HL-60 (cell line): ENCODE results near the gene PLEKHD1.

ENCODE experiments used
- GABPA ChIP-seq: IDR thresholded peaks from 2 replicates; pipeline ENCODE4 v1.6.1; 2012; ENCODE audit warnings: low read depth
- SPI1 ChIP-seq: IDR thresholded peaks from 2 replicates; pipeline ENCODE4 v1.6.1; 2012; ENCODE audit warnings: low read depth, mild to moderate bottlenecking, borderline replicate concordance
- TF ChIP-seq, protein P1 (sequence below): IDR thresholded peaks from one replicate; pipeline ENCODE4 v1.5.1; 2011; ENCODE audit warnings: low read length, control low read depth, inconsistent platforms; ENCODE audit not compliant: insufficient read depth

DNA sequence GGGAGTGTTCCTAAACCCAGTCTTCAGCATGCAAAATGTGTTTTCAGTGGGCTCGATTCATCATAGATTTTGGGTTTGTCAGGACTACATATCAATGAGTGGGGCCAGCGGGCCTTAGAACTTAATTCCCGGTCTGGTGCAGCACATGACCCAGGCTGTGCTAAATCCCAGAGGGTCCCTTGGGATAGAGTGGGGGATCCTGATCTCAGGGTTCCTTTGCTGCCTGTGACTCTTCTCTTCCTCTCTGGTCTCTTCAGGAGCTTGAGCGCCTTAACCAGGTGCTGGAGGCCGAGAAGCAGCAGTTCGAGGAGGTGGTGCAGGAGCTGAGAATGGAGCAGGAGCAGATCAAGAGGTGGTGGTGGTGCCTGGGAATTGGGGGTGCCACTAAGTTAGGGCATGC, 37.5 kb downstream of the PLEKHD1 start:
- TF ChIP-seq, protein P1, sequence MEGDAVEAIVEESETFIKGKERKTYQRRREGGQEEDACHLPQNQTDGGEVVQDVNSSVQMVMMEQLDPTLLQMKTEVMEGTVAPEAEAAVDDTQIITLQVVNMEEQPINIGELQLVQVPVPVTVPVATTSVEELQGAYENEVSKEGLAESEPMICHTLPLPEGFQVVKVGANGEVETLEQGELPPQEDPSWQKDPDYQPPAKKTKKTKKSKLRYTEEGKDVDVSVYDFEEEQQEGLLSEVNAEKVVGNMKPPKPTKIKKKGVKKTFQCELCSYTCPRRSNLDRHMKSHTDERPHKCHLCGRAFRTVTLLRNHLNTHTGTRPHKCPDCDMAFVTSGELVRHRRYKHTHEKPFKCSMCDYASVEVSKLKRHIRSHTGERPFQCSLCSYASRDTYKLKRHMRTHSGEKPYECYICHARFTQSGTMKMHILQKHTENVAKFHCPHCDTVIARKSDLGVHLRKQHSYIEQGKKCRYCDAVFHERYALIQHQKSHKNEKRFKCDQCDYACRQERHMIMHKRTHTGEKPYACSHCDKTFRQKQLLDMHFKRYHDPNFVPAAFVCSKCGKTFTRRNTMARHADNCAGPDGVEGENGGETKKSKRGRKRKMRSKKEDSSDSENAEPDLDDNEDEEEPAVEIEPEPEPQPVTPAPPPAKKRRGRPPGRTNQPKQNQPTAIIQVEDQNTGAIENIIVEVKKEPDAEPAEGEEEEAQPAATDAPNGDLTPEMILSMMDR: no peak
- TF ChIP-seq SPI1 (no peak), GABPA (no peak)
